ENCODE results near the gene ESYT3.
"Not testable (repeated sequence)": the region's sequence is repeated elsewhere in the genome, so short reads cannot be mapped to it uniquely, and the experiment has no call there.

Gene ESYT3

DNA sequence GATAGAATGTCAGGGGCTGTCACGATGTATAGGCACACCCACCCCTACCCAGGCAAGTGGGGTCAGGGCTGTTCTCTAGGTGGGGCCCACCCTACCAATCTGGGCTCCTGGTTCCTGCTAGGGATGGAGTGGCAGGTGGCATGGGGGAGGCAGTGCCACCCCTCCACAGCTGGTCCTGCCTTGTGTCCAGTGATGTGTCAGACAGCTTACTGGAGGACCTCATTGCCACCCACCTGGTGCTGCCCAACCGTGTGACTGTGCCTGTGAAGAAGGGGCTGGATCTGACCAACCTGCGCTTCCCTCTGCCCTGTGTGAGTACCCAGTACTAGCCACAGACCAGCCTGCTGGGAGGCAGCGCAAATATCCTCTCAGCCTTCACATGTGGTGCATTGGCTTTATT lies 27.5 kb downstream of the ESYT3 start:
- no peak for DNase-seq (ENCODE audit: low read depth)

DNA sequence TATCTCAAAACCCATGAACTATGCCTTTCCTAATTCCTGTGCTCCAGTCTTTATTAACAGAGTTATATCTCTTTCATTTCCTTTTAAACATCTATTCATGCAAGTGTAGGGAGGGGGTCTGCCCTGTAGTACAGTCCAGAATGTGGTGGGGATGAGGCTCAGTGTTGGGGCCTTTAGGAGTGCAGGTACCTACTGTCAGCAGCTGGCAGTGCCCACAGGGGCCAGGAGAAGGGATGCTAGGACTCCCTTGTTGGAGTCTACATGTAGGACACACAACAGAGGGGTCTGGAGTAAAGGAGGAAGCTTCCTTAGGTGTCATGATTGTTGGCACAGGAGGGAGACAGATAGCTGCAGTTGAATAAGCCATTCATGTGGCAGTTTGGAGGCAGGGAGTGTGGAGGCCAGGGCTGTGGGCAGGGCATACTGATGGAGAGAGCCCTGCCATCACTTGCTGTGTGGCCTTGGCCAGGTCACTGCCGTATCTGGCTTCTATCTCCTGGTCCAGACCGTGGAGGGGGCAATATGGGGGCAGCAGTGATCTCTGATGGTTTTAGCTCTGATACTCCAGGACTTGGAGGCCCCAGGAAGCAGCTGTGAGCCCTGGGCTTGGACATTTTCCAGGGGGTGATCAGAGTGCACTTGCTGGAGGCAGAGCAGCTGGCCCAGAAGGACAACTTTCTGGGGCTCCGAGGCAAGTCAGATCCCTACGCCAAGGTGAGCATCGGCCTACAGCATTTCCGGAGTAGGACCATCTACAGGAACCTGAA lies 29.5 kb downstream of the ESYT3 start:
- no peak for DNase-seq (ENCODE audit: low read depth)

GRCh38 chr3:138464491-138464860 lies 30.1 kb downstream of the ESYT3 start:
- DNase-seq (ENCODE audit: low read depth): no peak

- no peak for DNase-seq (ENCODE audit: low read depth)
Measured at GRCh38 chr3:138465451-138465850, 31.0 kb downstream of the ESYT3 start.

- no peak for DNase-seq (ENCODE audit: low read depth)
Measured at GRCh38 chr3:138465925-138466324, 31.5 kb downstream of the ESYT3 start.

- no peak for DNase-seq (ENCODE audit: low read depth)
Measured at GRCh38 chr3:138467931-138468330, 33.5 kb downstream of the ESYT3 start.

DNA sequence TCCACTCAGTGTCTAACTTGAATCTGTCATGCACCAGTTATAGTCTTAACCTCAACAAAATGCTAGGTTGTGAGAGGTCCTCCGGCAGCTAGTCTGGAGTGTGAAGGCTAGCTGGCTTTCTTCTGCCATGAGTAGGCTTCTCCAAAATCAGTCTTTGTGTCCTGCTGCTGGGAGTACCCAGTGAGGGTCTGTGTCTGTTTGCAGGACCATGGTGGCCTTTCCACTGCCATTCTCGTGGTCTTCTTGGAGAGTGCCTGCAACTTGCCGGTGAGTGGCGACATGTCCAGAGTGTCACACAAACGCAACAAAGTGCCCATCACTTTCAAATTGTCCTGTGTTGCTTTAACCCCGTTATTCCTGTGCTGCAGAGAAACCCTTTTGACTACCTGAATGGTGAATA lies 34.0 kb downstream of the ESYT3 start:
- no peak for DNase-seq (ENCODE audit: low read depth)

- DNase-seq (ENCODE audit: low read depth): no peak
Measured at GRCh38 chr3:138468886-138469285, 34.5 kb downstream of the ESYT3 start.

DNA sequence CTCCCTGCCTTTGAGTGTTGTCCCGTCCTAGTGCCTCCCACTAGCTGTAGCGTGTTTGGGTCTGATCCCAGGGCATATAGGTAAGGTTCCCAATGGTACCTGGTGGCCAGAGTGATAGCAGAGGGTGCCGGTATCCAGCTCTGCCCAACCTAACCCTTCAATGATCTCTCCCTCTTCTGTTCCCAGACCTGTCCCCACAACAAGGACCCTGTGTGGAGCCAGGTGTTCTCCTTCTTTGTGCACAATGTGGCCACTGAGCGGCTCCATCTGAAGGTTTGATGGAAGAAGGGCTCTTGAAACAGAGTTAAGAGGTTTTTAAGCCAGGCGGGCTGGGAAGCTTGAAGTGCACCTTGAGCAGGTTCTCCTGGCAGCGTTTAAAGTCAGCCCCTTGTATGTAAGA lies 35.5 kb downstream of the ESYT3 start:
- DNase-seq (ENCODE audit: low read depth): no peak

DNA sequence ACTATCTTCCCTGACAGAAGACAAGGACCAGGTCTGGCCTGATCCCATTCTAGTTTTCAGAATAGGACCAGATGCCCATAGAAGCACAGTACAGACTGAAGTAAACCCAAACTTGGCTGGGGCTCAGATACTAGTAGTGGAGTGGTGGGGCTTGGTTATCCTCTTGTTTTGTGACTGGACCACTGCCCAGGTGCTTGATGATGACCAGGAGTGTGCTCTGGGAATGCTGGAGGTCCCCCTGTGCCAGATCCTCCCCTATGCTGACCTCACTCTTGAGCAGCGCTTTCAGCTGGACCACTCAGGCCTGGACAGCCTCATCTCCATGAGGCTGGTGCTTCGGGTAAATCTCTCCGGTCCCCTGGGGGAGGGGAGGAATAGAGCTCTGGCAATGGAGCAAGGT lies 36.3 kb downstream of the ESYT3 start:
- no peak for DNase-seq (ENCODE audit: low read depth)

GRCh38 chr3:138471481-138471880 lies 37.1 kb downstream of the ESYT3 start:
- DNase-seq (ENCODE audit: low read depth): no peak

GRCh38 chr3:138472141-138472825 lies 37.9 kb downstream of the ESYT3 start:
- no peak for DNase-seq (ENCODE audit: low read depth)

DNA sequence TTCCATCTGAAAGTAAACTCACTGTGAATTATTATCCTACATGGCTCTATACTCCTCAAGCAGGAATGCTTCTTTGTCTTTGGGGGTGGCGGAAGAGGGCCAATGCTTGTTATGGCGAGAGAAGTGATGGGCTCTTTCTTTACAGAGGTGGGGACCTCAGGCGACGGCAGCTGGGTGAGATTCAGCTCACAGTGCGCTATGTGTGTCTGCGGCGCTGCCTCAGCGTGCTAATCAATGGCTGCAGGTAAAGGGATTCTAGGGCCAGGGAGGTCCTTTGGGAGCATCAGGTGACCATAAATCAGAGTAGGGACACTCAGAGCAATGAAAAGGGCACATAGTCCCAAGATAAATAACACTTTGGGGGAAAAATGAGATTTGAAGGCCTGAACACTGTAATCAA lies 39.0 kb downstream of the ESYT3 start:
- no peak for DNase-seq (ENCODE audit: low read depth)

- no peak for DNase-seq (ENCODE audit: low read depth)
Measured at GRCh38 chr3:138474163-138474562, 39.7 kb downstream of the ESYT3 start.

- DNase-seq (ENCODE audit: low read depth): no peak
Measured at GRCh38 chr3:138476526-138476925, 42.1 kb downstream of the ESYT3 start.

DNA sequence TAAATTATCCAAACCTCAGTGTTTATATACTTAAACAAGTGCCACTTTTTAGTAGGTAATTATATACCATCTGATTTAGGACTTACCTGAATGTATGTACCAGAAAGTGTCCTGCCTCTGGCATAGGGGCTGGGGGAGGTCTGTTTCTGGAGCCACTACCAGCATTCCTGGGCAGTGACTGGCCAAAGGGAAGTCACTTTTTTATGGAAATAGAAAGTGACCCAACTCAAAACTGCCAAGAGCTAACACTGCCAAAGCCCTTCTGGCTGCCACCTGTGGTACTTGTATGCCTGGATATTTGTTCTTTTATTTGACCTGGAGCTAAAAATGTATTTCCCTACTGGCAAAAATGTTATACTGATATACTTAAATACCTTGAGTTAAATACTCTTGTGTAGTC lies 42.7 kb downstream of the ESYT3 start:
- DNase-seq (ENCODE audit: low read depth): no peak

- no peak for DNase-seq (ENCODE audit: low read depth)
Measured at GRCh38 chr3:138477801-138478200, 43.4 kb downstream of the ESYT3 start.

GRCh38 chr3:138479438-138479863 lies 45.0 kb downstream of the ESYT3 start:
- DNase-seq (ENCODE audit: low read depth): no peak

DNA sequence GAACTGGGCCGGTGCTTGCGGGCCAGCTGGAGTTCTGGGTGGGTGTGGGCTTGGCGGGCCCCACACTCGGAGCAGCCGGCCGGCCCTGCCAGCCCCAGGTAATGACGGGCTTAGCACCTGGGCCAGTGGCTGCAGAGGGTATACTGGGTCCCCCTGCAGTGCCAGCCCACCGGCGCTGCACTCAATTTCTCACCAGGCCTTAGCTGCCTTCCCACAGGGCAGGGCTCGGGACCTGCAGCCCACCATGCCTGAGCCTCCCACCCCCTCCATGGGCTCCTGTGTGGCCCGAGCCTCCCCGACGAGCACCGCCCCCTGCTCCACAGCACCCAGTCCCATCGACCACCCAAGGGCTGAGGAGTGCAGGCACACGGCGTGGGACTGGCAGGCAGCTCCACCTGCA lies 50.3 kb downstream of the ESYT3 start:
- DNase-seq (ENCODE audit: low read depth): not testable (repeated sequence)

DNA sequence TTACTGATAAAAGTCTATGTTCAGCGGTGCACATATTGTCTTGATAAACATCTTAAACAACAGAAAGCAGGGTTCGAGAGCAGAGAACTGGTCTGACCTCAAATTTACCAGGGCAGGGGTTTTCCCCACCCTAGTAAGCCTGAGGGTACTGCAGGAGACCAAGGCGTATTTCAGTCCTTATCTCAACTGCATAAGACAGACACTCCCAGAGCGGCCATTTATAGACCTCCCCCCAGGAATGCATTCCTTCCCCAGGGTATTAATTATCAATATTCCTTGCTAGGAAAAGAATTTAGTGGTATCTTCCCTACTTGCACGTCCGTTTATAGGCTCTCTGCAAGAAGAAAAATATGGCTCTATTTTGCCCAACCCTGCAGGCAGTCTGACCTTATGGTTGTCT lies 52.2 kb downstream of the ESYT3 start:
- not testable (repeated sequence) for DNase-seq (ENCODE audit: low read depth)

DNA sequence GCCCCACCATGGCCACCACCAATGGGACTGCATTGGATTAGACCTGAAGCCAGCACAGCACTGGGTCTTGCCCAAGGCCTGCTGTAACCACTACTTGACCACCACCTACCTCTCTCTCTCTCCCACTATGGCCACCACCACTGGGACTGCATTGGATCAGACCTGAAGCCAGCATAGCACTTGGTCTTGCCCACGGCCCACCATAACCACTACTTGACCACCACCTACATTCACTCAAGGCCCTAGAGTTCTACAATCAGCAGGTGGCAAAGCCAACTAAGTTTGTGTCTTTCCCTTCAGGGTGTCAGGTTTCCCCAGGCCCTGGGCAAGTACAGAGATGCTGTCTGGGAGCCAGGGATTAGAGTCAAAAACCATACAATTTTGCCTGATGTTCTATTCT lies 57.6 kb downstream of the ESYT3 start:
- no peak for DNase-seq (ENCODE audit: low read depth)

GRCh38 chr3:138492980-138493675 lies 58.7 kb downstream of the ESYT3 start:
- no peak for DNase-seq (ENCODE audit: low read depth)
